HepG2 (cell line): Measurements from ENCODE around the gene MYOZ3. TPM values are rescaled to one million over a fixed set of nuclear protein-coding genes. Genes with fewer than 3 reads are reported as not detected.

Source experiments
- DMTF1 ChIP-seq: sonication (generic); formaldehyde crosslinking; IDR thresholded peaks from 2 replicates; pipeline ENCODE4 v1.4.0; 2020; ENCODE audit warnings: mild to moderate bottlenecking, missing genetic modification reagents
- MED13 ChIP-seq: sonication (generic); formaldehyde crosslinking; IDR thresholded peaks from 2 replicates; pipeline ENCODE4 v1.5.0; 2020; ENCODE audit warnings: missing genetic modification reagents
- MNT ChIP-seq: fragments of 450-650 bp; IDR thresholded peaks from 2 replicates; pipeline ENCODE4 v1.6.1; 2016
- NFAT5 ChIP-seq: sonication (generic); formaldehyde crosslinking; IDR thresholded peaks from 2 replicates; pipeline ENCODE4 v1.4.0; 2020; ENCODE audit warnings: missing genetic modification reagents
- NR2F6 ChIP-seq, 2 experiments: IDR thresholded peaks; 2 replicates each; pipeline ENCODE4 v1.6.1; 2016; ENCODE audit warnings: antibody characterized with exemption in 1 of 2, mild to moderate bottlenecking in 1 of 2
- PLRG1 ChIP-seq: fragments of 450-650 bp; conservative IDR thresholded peaks from 2 replicates; pipeline ENCODE4 v1.6.1; 2016
- SP4 ChIP-seq: sonication (generic); formaldehyde crosslinking; IDR thresholded peaks from 2 replicates; pipeline ENCODE4 v1.8.1; 2023; ENCODE audit warnings: mild to moderate bottlenecking, missing genetic modification reagents
- ZBTB26 ChIP-seq: IDR thresholded peaks from 2 replicates; pipeline ENCODE4 v1.6.1; 2016; ENCODE audit warnings: missing compliant biosample characterization, missing genetic modification reagents, borderline replicate concordance
- ZNF33A ChIP-seq: sonication (generic); formaldehyde crosslinking; IDR thresholded peaks from 2 replicates; pipeline ENCODE4 v1.5.1; 2020; ENCODE audit warnings: missing genetic modification reagents, mild to moderate bottlenecking, moderate library complexity, borderline replicate concordance
- ZNF414 ChIP-seq: sonication (generic); formaldehyde crosslinking; IDR thresholded peaks from 2 replicates; pipeline ENCODE4 v1.5.0; 2020; ENCODE audit warnings: missing genetic modification reagents
- ZNF460 ChIP-seq: sonication (generic); formaldehyde crosslinking; IDR thresholded peaks from 2 replicates; pipeline ENCODE4 v1.5.1; 2020; ENCODE audit warnings: missing genetic modification reagents, mild to moderate bottlenecking, borderline replicate concordance
- ZNF768 ChIP-seq: sonication (generic); formaldehyde crosslinking; IDR thresholded peaks from 2 replicates; pipeline ENCODE4 v1.4.0; 2020; ENCODE audit warnings: missing genetic modification reagents
- ZNF770 ChIP-seq: sonication (generic); formaldehyde crosslinking; IDR thresholded peaks from 2 replicates; pipeline ENCODE4 v1.5.0; 2020; ENCODE audit warnings: mild to moderate bottlenecking, missing genetic modification reagents
- ZNF777 ChIP-seq: sonication (generic); formaldehyde crosslinking; IDR thresholded peaks from 2 replicates; pipeline ENCODE4 v1.4.0; 2020; ENCODE audit warnings: missing genetic modification reagents
- polyA plus RNA-seq, 8 experiments: library from polyadenylated mRNA; depleted of rRNA in 3 of 8; stranded (reverse) in 7 of 8; unstranded in 1 of 8; fragments of >200 nt; fragmentation: Illumina TruSeq in 4 of 8; extraction: Trizol in 4 of 8; gene quantifications; 2 replicates each; pipeline versions ENCODE4 v1.2.1 to v1.2.3, GENCODE V29; 2011 to 2016; ENCODE audit warnings: low read depth in 4 of 8, missing spikeins in 1 of 8, mixed read lengths in 1 of 8; ENCODE audit not compliant: insufficient read depth in 1 of 8
- total RNA-seq, 5 experiments: library from RNA; depleted of rRNA; stranded (reverse); fragments of >200 nt; fragmentation: Illumina TruSeq; extraction: Trizol; gene quantifications; 2 replicates each; pipeline ENCODE4 v1.2.3, GENCODE V29; 2016; ENCODE audit warnings: low read depth in 1 of 5

The MYOZ3 gene
- total and polyA plus RNA-seq, 2 of the 13 experiments (the other 11 are each of a cell fraction or from before 2014, with no cell fraction given), result 0.05 TPM; not detected in 1

- TF ChIP-seq ZNF770 (CRISPR knock-in tag) (no peak), MNT (no peak), PLRG1 (no peak), ZNF460 (no peak), ZNF33A (no peak), NR2F6 (IDR thresholded peaks at IDR 0.05) (no peak), NR2F6 (CRISPR knock-in tag; IDR thresholded peaks at IDR 0.05) (no peak), ZNF414 (no peak), DMTF1 (CRISPR knock-in tag) (no peak), SP4 (no peak), ZNF777 (CRISPR knock-in tag) (peak; percentile 97), ZNF768 (CRISPR knock-in tag) (peak; percentile 47; the same call in 1 of the 2 replicates), NFAT5 (no peak), MED13 (no peak), ZBTB26 (CRISPR knock-in tag) (no peak)
These were observed 4.6 kb upstream of the MYOZ3 start (continued) for GRCh38 chr5:150656191-150657132.
